Heart right ventricle (tissue), 16 donors: Measurements from ENCODE around the gene TMCO2. TPM values are rescaled to one million over a fixed set of nuclear protein-coding genes. Genes with fewer than 3 reads are reported as not detected.
"Not testable (repeated sequence)": the region's sequence is repeated elsewhere in the genome, so short reads cannot be mapped to it uniquely, and the experiment has no call there.

Experiments
- ATAC-seq, 8 donors: fragments of 200-7000 bp; cut with Tn5 transposase; one replicate each; pipeline ENCODE4 v1.9.1; 2020; ENCODE audit warnings: mild to moderate bottlenecking in 8 of 8, moderate library complexity in 8 of 8, moderate number of reproducible peaks in 1 of 8
- DNase-seq, 2 donors: peaks; one replicate each; pipeline ENCODE4 v3.0.0-alpha.2; 2020
- H3K27ac ChIP-seq, 10 donors: fragments of 200-600 bp; sonication (generic) in 2 of 10; one replicate each; pipeline versions ENCODE4 v1.5.0 to v1.8.0; 2020 to 2022; ENCODE audit warnings: mild to moderate bottlenecking in 3 of 10
- H3K27me3 ChIP-seq, 7 donors: fragments of 200-600 bp; one replicate each; pipeline ENCODE4 v1.8.0; 2021 to 2022; ENCODE audit warnings: mild to moderate bottlenecking in 2 of 7
- H3K36me3 ChIP-seq, 9 donors: fragments of 200-600 bp; sonication (generic) in 1 of 9; one replicate each; pipeline versions ENCODE4 v1.5.0 to v1.8.0; 2020 to 2022; ENCODE audit warnings: mild to moderate bottlenecking in 2 of 9
- H3K4me1 ChIP-seq, 9 donors: fragments of 200-600 bp; sonication (generic) in 1 of 9; one replicate each; pipeline versions ENCODE4 v1.5.0 to v1.8.0; 2020 to 2022; ENCODE audit warnings: mild to moderate bottlenecking in 4 of 9
- H3K4me3 ChIP-seq, 10 donors: fragments of 200-600 bp; sonication (generic) in 2 of 10; one replicate each; pipeline versions ENCODE4 v1.5.0 to v1.8.0; 2020 to 2022; ENCODE audit warnings: mild to moderate bottlenecking in 7 of 10, moderate library complexity in 2 of 10
- H3K9me3 ChIP-seq, 11 donors: fragments of 200-600 bp in 10 of 11; sonication (generic) in 2 of 11; one replicate each; pipeline versions ENCODE4 v1.5.0 to v1.8.0; 2013 to 2022; ENCODE audit warnings: mild to moderate bottlenecking in 2 of 11, control low read depth in 1 of 11, moderate library complexity in 1 of 11
- CTCF ChIP-seq, 9 donors: fragments of 200-600 bp; sonication (generic) in 2 of 9; IDR thresholded peaks; one replicate each; pipeline versions ENCODE4 v1.5.0 to v1.8.0; 2021 to 2022; ENCODE audit warnings: antibody characterized with exemption in 9 of 9, mild to moderate bottlenecking in 5 of 9, moderate library complexity in 1 of 9
- WGBS, 2 donors: extraction: QIAGEN DNeasy Blood & Tissue Kit; methylation state at CpG; one replicate each; pipeline ENCODE4 v1.1.7; 2013; ENCODE audit warnings: inconsistent platforms in 1 of 2; 5-methylcytosine and 5-hydroxymethylcytosine counted together
- intact Hi-C, 10 donors: fragments of 100-400 bp; cut with DNase I; formaldehyde crosslinking; loops; one replicate each; pipeline versions ENCODE4 v1.11.1 to v1.14.2; 2022
- polyA plus RNA-seq, 2 donors: library from polyadenylated mRNA; stranded (reverse); fragments of 200-250 nt; gene quantifications; one replicate each; pipeline ENCODE4 v1.2.3, GENCODE V29; 2013
- total RNA-seq, 10 donors: library from RNA; stranded (reverse); fragmentation: NEBNext Ultra II Directional in 3 of 10; extraction: Animal tissue kit (Norgen Biotek cat#: 25700) in 3 of 10; gene quantifications; one replicate each; pipeline versions ENCODE4 v1.2.1 to v1.2.4, GENCODE V29; 2021 to 2023
- donor health status: Arrhythmogenic right ventricular cardiomyopathy.
- donor health status: ischemic (EF 13 %, LVEDD 7.1; RV severe dilation, severe dysfunction).
- donor health status: healthy with polysubstance abuse.
- donor health status: DM: no; HTN: yes; CAD: no.
- donor health status: DM: no; HTN: no; CAD: no.
- donor health status: ischemic (EF 25% LVEDD 6.9; RV normal size, moderate dysfunction).
- donor health status: ischemic (EF 25% LVEDD 5.7; RV mildly dilated, moderate dysfunction).
- donor health status: healthy.
- donor health status: DM: yes; HTN: yes; CAD: no.
- donor health status: Ischemic cardiomyopathy.
- donor health status: ischemic (EF 35%, LVEDD 5.7; RV mildly dilated, moderate dysfunction).
- donor health status: nonischemic (EF 11% LVEDD 7.7; RV severe dilation, severe dysfunction).
- donor health status: DM: yes; HTN: yes; CAD: no.
- donor health status: PGD.
- donor health status: ischemic (EF 29% LVEDD 5.4; RV normal size, mild dysfunction).
- donor health status: nonischemic (EF 23%, LVEDD 6.1; RV moderate dilation, normal function).

Gene TMCO2
- total and polyA plus RNA-seq, 12 donors, result not detected

- ATAC-seq (no peak), DNase-seq (no peak)
- H3K4me1 ChIP-seq, result no peaks in the 10 kb centered on the region
- no peak overlapping the region for H3K4me3 ChIP-seq
- WGBS, 2 donors, result 91 to 94% methylated on average over 5 of the region's 5 CpGs
- intact Hi-C loops, result no loop called here
- H3K27me3 ChIP-seq, result no peaks in the 10 kb centered on the region
- no peak overlapping the region for H3K27ac ChIP-seq
- TF ChIP-seq CTCF (IDR thresholded peaks at IDR 0.05), result no peak
- H3K9me3 ChIP-seq, result no peaks in the 10 kb centered on the region
- peaks cover 0 to 69% (median 2%) of the 10 kb centered on the region in 9 donors for H3K36me3 ChIP-seq
Observed at GRCh38 chr1:40218333-40218732, 29.4 kb upstream of the TMCO2 start.

GRCh38 chr1:40221471-40221905, 26.2 kb upstream of the TMCO2 start:
- H3K27me3 ChIP-seq, H3K9me3 ChIP-seq, H3K4me3 ChIP-seq, ATAC-seq, H3K4me1 ChIP-seq, H3K27ac ChIP-seq, DNase-seq: not testable (repeated sequence)
- peaks cover 0 to 68% (median 0%) of the 10 kb centered on the region in 9 donors for H3K36me3 ChIP-seq
- intact Hi-C loops, result loop anchor here in 1 of 10 donors (5.0 kb wide), 1 partner anchor 644 kb away; the partner anchor contains the start of gene PABPC4
- 96 to 97% methylated on average over 18 of the region's 18 CpGs for WGBS, 2 donors

- intact Hi-C loops, result loop anchor here in 1 of 10 donors (5.0 kb wide), 1 partner anchor 645 kb away; the partner anchor contains the start of gene PABPC4
- Histone ChIP-seq H3K27ac (no peak overlapping the region), H3K36me3 (peaks cover 0 to 68% (median 0%) of the 10 kb centered on the region in 9 donors), H3K9me3 (no peaks in the 10 kb centered on the region), H3K27me3 (no peaks in the 10 kb centered on the region), H3K4me1 (no peaks in the 10 kb centered on the region), H3K4me3 (no peak overlapping the region)
- ATAC-seq (no peak), DNase-seq (no peak)
- 79 to 84% methylated on average over 3 of the region's 3 CpGs for WGBS, 2 donors
- TF ChIP-seq CTCF (IDR thresholded peaks at IDR 0.05), result no peak
Observed at GRCh38 chr1:40221977-40222772, 25.6 kb upstream of the TMCO2 start.

- H3K4me3 ChIP-seq, result no peak overlapping the region
- H3K4me1 ChIP-seq, result no peaks in the 10 kb centered on the region
- no peak for TF ChIP-seq CTCF (IDR thresholded peaks at IDR 0.05)
- no peak for DNase-seq
- H3K9me3 ChIP-seq, result no peaks in the 10 kb centered on the region
- ATAC-seq, result no peak
- 96 to 97% methylated on average over 6 of the region's 6 CpGs for WGBS, 2 donors
- peaks cover 0 to 73% (median 0%) of the 10 kb centered on the region in 9 donors for H3K36me3 ChIP-seq
- no peaks in the 10 kb centered on the region for H3K27me3 ChIP-seq
- intact Hi-C loops, result loop anchor here in 1 of 10 donors (5.0 kb wide), 1 partner anchor 647 kb away; the partner anchor contains the start of gene PABPC4
- H3K27ac ChIP-seq, result no peak overlapping the region
Observed at GRCh38 chr1:40224040-40224439, 23.7 kb upstream of the TMCO2 start.

GRCh38 chr1:40226192-40226591, 21.5 kb upstream of the TMCO2 start:
- peaks cover 0 to 89% (median under 1%) of the 10 kb centered on the region in 9 donors for H3K36me3 ChIP-seq
- WGBS, 2 donors, result 78 to 97% methylated on average over 3 of the region's 3 CpGs

More at GRCh38 chr1:40226192-40226591, 21.5 kb upstream of the TMCO2 start:
- H3K27me3 ChIP-seq, result no peaks in the 10 kb centered on the region
- no peaks in the 10 kb centered on the region for H3K4me1 ChIP-seq
- no peak for ATAC-seq
- TF ChIP-seq CTCF (IDR thresholded peaks at IDR 0.05), result no peak
- H3K9me3 ChIP-seq, result no peaks in the 10 kb centered on the region
- intact Hi-C loops, result no loop called here
- DNase-seq, result no peak
- H3K4me3 ChIP-seq, result no peak overlapping the region
- no peak overlapping the region for H3K27ac ChIP-seq
